Measurements from ENCODE around the gene APAF1. TPM values are rescaled to one million over a fixed set of nuclear protein-coding genes. Genes with fewer than 3 reads are reported as not detected.

Gene APAF1
- polyA plus RNA-seq, 1 of the 3 experiments (the other 2 are of a cell fraction), result 3.3 TPM

GRCh38 chr12:98709022-98709421 lies 63.9 kb downstream of the APAF1 start:
- H3K9me3 ChIP-seq, result no peaks in the 10 kb centered on the region
- H4K20me1 ChIP-seq (ENCODE audit: insufficient read depth), result no peaks in the 10 kb centered on the region
- no peak overlapping the region for H3K27ac ChIP-seq (ENCODE audit: low read depth in 2 of 2, low read length in 1 of 2)
- ChIA-PET CTCF (interaction anchor here (0.7 to 3.0 kb wide), 6 partner anchors 10 to 290 kb away, joined by 3 to 15 read pairs (median 3); no protein-coding TSS in a partner anchor), POLR2A (no interaction called here)
- H3K4me3 ChIP-seq (ENCODE audit: low read depth in 2 of 2, low read length in 1 of 2), result no peak overlapping the region
- H3K4me1 ChIP-seq (ENCODE audit: control insufficient read depth in 1 of 2, insufficient read depth in 2 of 2, low read depth in 1 of 2, low read length in 1 of 2), result no peaks in the 10 kb centered on the region
- H3K79me2 ChIP-seq (ENCODE audit: insufficient read depth), result no peaks in the 10 kb centered on the region
- H3K36me3 ChIP-seq (replicated peaks in 1 of 2; ENCODE audit: control insufficient read depth in 1 of 2, insufficient read depth in 2 of 2, low read length in 1 of 2), result peaks cover 22 to 35% of the 10 kb centered on the region in 2 experiments
- WGBS (ENCODE audit: low lambda C conversion rate), result 92% methylated on average over 1 of the region's 1 CpG
- H3K9ac ChIP-seq, result no peak overlapping the region
- TF ChIP-seq TCF12 (IDR thresholded peaks at IDR 0.05) (no peak), RCOR1 (IDR thresholded peaks at IDR 0.05; ENCODE audit: low read length) (no peak), TEAD4 (IDR thresholded peaks at IDR 0.05; ENCODE audit: borderline replicate concordance, insufficient read depth) (no peak), GATA2 (CRISPR knock-in tag; IDR thresholded peaks at IDR 0.05) (no peak), RAD21 (IDR thresholded peaks at IDR 0.05; ENCODE audit: low read length) (no peak), SIN3A (IDR thresholded peaks at IDR 0.05; ENCODE audit: borderline replicate concordance, low read depth, low read length) (no peak), MAX (IDR thresholded peaks at IDR 0.05; ENCODE audit: low read depth) (no peak), USF1 (IDR thresholded peaks at IDR 0.05; ENCODE audit: borderline replicate concordance, low read depth) (no peak), ZBTB33 (IDR thresholded peaks at IDR 0.05; ENCODE audit: borderline replicate concordance, low read depth) (no peak), EP300 (IDR thresholded peaks at IDR 0.05; ENCODE audit: borderline replicate concordance in 1 of 2, low read depth in 1 of 2, low read length in 1 of 2) (no peak), MXI1 (IDR thresholded peaks at IDR 0.05; ENCODE audit: low read depth, low read length) (no peak), PBX3 (IDR thresholded peaks at IDR 0.05) (no peak), USF2 (IDR thresholded peaks at IDR 0.05; ENCODE audit: borderline replicate concordance, low read depth, low read length) (no peak)
- H3K27me3 ChIP-seq (ENCODE audit: insufficient read depth), result no peaks in the 10 kb centered on the region
- no peaks in the 10 kb centered on the region for H3K9me2 ChIP-seq
- no peak for DNase-seq
- no peak overlapping the region for H3K4me2 ChIP-seq
- no peak overlapping the region for H2AFZ ChIP-seq (ENCODE audit: low read depth)
- H3F3A ChIP-seq (replicated peaks; ENCODE audit: insufficient read depth), result no peaks in the 10 kb centered on the region

All from SK-N-SH (cell line).